Activated CD4-positive, alpha-beta memory T cell treated with anti-CD3 and anti-CD28 coated beads for 36 hours (primary cell): Measurements from ENCODE around the gene TAS2R14. TPM values are rescaled to one million over a fixed set of nuclear protein-coding genes. Genes with fewer than 3 reads are reported as not detected.

Experiments
- CTCF ChIA-PET: fragments of 350-600 bp; sonication (Branson Sonifier 250); formaldehyde crosslinking; loops from one replicate; lab custom pipeline; 2021; ENCODE audit warnings: antibody characterized with exemption, inconsistent platforms; lab: Charles Lee
- POLR2A ChIA-PET: fragments of 350-600 bp; sonication (Branson Sonifier 250); formaldehyde crosslinking; loops from one replicate; lab custom pipeline; 2021; ENCODE audit warnings: antibody characterized with exemption; lab: Charles Lee
- DNase-seq: peaks from one replicate; pipeline ENCODE4 v3.0.0-alpha.2; 2020
- H3K27ac Mint-ChIP-seq: one replicate; pipeline ENCODE4 v1.8.0; 2021; ENCODE audit warnings: mixed read lengths
- H3K27me3 Mint-ChIP-seq: one replicate; pipeline ENCODE4 v1.8.0; 2021; ENCODE audit warnings: mixed read lengths
- H3K36me3 Mint-ChIP-seq: one replicate; pipeline ENCODE4 v1.8.0; 2021; ENCODE audit warnings: mixed read lengths
- H3K4me1 Mint-ChIP-seq: one replicate; pipeline ENCODE4 v1.8.0; 2021; ENCODE audit warnings: low read depth, mixed read lengths
- H3K4me3 Mint-ChIP-seq: one replicate; pipeline ENCODE4 v1.8.0; 2021; ENCODE audit warnings: mild to moderate bottlenecking, mixed read lengths
- H3K9me3 Mint-ChIP-seq: one replicate; pipeline ENCODE4 v1.8.0; 2021; ENCODE audit warnings: mixed read lengths
- intact Hi-C: fragments of 100-400 bp; cut with micrococcal nuclease; formaldehyde crosslinking; loops from one replicate; pipeline ENCODE4 v1.15.1; 2023
- total RNA-seq, 2 experiments: library from RNA; stranded (reverse); gene quantifications; one replicate each; pipeline ENCODE4 v1.2.3, GENCODE V29; 2021

Gene TAS2R14
- total RNA-seq, 2 experiments from 2014 or later = 0.62 to 1.2 TPM

GRCh38 chr12:10952645-10953044 is 13.6 kb upstream of the TAS2R14 start:
- intact Hi-C loops = no loop called here
- POLR2A ChIA-PET = no interaction called here
- DNase-seq = no peak
- Mint-ChIP-seq H3K4me1 (peaks cover 4% of the 10 kb centered on the region), H3K36me3 (peaks cover 6% of the 10 kb centered on the region), H3K27me3 (no peaks in the 10 kb centered on the region), H3K4me3 (no peak overlapping the region), H3K27ac (no peak overlapping the region), H3K9me3 (peaks cover 16% of the 10 kb centered on the region)
- CTCF ChIA-PET = no interaction called here

DNA sequence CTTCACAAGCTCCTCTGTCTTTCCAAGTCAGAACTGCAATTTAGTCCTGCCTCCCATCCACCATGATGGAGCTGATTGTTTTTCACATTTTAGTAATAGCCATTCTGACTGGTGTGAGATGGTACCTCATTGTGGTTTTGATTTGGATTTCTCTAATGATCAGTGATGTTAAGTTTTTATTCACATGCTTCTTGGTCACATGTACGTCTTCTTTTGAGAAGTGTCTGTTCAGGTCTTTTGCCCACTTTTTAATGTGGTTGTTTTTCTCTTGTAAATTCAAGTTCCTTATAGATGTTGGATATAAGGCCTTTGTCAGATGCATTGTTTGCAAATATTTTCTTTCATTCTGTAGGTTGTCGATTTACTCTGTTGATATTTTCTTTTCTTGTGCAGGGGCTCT is 4.1 kb upstream of the TAS2R14 start:
- intact Hi-C loops = no loop called here
- ChIA-PET CTCF (no interaction called here), POLR2A (no interaction called here)
- no peak overlapping the region for H3K4me3 Mint-ChIP-seq
- H3K36me3 Mint-ChIP-seq = no peaks in the 10 kb centered on the region
- no peaks in the 10 kb centered on the region for H3K27me3 Mint-ChIP-seq
- no peak for DNase-seq
- H3K4me1 Mint-ChIP-seq = no peaks in the 10 kb centered on the region
- peaks cover 11% of the 10 kb centered on the region for H3K9me3 Mint-ChIP-seq
- no peak overlapping the region for H3K27ac Mint-ChIP-seq

DNA sequence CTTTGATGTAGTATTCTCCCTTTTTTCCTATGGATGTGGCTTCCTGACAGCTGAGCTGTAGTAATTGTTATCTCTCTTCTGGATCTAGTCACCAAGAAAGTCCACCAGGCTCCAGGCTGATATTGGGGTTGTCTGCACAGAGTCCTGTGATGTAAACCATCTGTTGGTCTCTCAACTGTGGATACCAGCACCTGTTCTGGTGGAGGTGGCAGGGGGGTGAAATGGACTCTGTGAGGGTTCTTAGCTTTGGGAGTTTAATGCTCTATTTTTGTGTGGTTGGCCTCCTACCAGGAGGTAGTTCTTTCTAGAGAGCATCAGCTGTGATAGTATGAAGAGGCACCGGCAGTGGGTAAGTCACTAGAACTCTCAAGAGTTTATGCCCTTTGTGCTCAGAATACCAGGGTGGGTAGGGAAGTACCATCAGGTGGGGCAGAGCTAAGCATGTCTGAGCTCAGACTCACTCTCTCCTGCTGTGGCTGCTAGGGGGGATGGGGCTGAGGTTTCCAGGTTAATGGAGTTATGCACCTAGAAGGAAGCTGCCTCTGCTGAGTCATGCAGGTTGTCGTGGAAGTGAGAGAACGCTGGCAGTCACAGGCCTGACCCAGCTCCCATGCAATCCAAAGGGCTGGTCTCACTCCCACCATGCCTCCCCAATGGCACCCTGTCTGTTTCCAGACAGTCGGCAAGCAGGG is 3.0 kb upstream of the TAS2R14 start:
- H3K27me3 Mint-ChIP-seq = no peaks in the 10 kb centered on the region
- POLR2A ChIA-PET = no interaction called here

GRCh38 chr12:10941369-10941768 is 2.3 kb upstream of the TAS2R14 start:
- no peak overlapping the region for H3K27ac Mint-ChIP-seq
- no peaks in the 10 kb centered on the region for H3K27me3 Mint-ChIP-seq
- H3K9me3 Mint-ChIP-seq = peaks cover 2% of the 10 kb centered on the region
- POLR2A ChIA-PET = no interaction called here
- H3K4me3 Mint-ChIP-seq = no peak overlapping the region
- CTCF ChIA-PET = interaction anchor here (0.6 kb wide), 1 partner anchor 259 kb away, joined by 3 read pairs; no protein-coding TSS in a partner anchor
- H3K36me3 Mint-ChIP-seq = no peaks in the 10 kb centered on the region
- intact Hi-C loops = no loop called here
- no peak for DNase-seq
- H3K4me1 Mint-ChIP-seq = no peaks in the 10 kb centered on the region

More for the DNA sequence above, 3.0 kb upstream of the TAS2R14 start:
- Mint-ChIP-seq H3K4me1 (no peaks in the 10 kb centered on the region), H3K4me3 (no peak overlapping the region), H3K36me3 (no peaks in the 10 kb centered on the region), H3K9me3 (peaks cover 5% of the 10 kb centered on the region), H3K27ac (no peak overlapping the region)
- DNase-seq = no peak
- CTCF ChIA-PET = no interaction called here
- intact Hi-C loops = no loop called here

GRCh38 chr12:10940389-10940788 is 1.3 kb upstream of the TAS2R14 start:
- no peaks in the 10 kb centered on the region for H3K4me1 Mint-ChIP-seq
- H3K9me3 Mint-ChIP-seq = no peaks in the 10 kb centered on the region
- no peak overlapping the region for H3K4me3 Mint-ChIP-seq
- H3K27me3 Mint-ChIP-seq = no peaks in the 10 kb centered on the region
- intact Hi-C loops = no loop called here
- no peaks in the 10 kb centered on the region for H3K36me3 Mint-ChIP-seq
- no peak overlapping the region for H3K27ac Mint-ChIP-seq
- CTCF ChIA-PET = no interaction called here
- DNase-seq = no peak
- POLR2A ChIA-PET = no interaction called here

GRCh38 chr12:10936506-10936905 is 2.6 kb downstream of the TAS2R14 start:
- H3K27ac Mint-ChIP-seq = no peak overlapping the region
- intact Hi-C loops = no loop called here
- H3K9me3 Mint-ChIP-seq = no peaks in the 10 kb centered on the region
- no peak overlapping the region for H3K4me3 Mint-ChIP-seq
- DNase-seq = no peak
- H3K36me3 Mint-ChIP-seq = no peaks in the 10 kb centered on the region
- no peaks in the 10 kb centered on the region for H3K27me3 Mint-ChIP-seq
- H3K4me1 Mint-ChIP-seq = no peaks in the 10 kb centered on the region
- ChIA-PET CTCF (no interaction called here), POLR2A (no interaction called here)

GRCh38 chr12:10928746-10929286 is 10.2 kb downstream of the TAS2R14 start, which contains the start of gene PRH2:
Gene PRH2, plus strand, starts transcription at chr12:10929236. Its CDS starts 38 bp downstream, at chr12:10929274.
- no peaks in the 10 kb centered on the region for H3K9me3 Mint-ChIP-seq
- ChIA-PET POLR2A (no interaction called here), CTCF (interaction anchor here (0.5 kb wide), 1 partner anchor 88 kb away, joined by 3 read pairs; no protein-coding TSS in a partner anchor)

GRCh38 chr12:10926269-10926668 is 12.8 kb downstream of the TAS2R14 start:
- Mint-ChIP-seq H3K27ac (no peak overlapping the region), H3K4me3 (no peak overlapping the region), H3K27me3 (no peaks in the 10 kb centered on the region), H3K36me3 (no peaks in the 10 kb centered on the region), H3K4me1 (no peaks in the 10 kb centered on the region), H3K9me3 (no peaks in the 10 kb centered on the region)
- intact Hi-C loops = no loop called here
- ChIA-PET POLR2A (no interaction called here), CTCF (interaction anchor here (1.2 kb wide), 1 partner anchor 560 kb away, joined by 3 read pairs; no protein-coding TSS in a partner anchor)
- no peak for DNase-seq

More at GRCh38 chr12:10928746-10929286, 10.2 kb downstream of the TAS2R14 start, which contains the start of gene PRH2:
- Mint-ChIP-seq H3K4me3 (no peak within 1 kb of the TSS), H3K4me1 (no peaks in the 10 kb centered on the region), H3K36me3 (no peaks in the 10 kb centered on the region), H3K27ac (no peak within 1 kb of the TSS), H3K27me3 (no peaks in the 10 kb centered on the region)
- no peak for DNase-seq
- intact Hi-C loops = no loop called here

DNA sequence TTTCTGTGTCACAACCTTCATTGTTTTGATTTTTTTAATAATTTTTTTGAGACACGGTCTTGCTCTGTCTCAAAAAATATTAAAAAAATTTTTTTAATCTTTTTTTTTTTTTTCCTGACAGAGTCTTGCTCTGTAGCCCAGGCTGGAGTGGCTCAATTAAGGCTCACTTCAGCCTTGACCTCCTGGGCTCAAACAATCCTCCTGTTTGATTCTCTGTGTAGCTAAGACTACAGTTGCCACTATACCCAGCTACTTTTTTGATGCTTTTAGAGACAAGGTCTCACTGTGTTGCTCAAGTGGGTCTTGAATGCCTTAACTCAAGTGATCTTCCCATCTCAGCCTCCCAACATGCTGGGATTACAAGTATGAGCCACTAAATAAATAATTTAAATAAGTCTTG is 19.3 kb downstream of the TAS2R14 start:
- intact Hi-C loops = no loop called here
- Mint-ChIP-seq H3K27ac (no peak overlapping the region), H3K4me1 (no peaks in the 10 kb centered on the region), H3K4me3 (no peak overlapping the region), H3K9me3 (no peaks in the 10 kb centered on the region), H3K27me3 (no peaks in the 10 kb centered on the region), H3K36me3 (no peaks in the 10 kb centered on the region)
- POLR2A ChIA-PET = no interaction called here
- DNase-seq = no peak
- CTCF ChIA-PET = no interaction called here

GRCh38 chr12:10910380-10910779 is 28.7 kb downstream of the TAS2R14 start:
- peaks cover 3% of the 10 kb centered on the region for H3K36me3 Mint-ChIP-seq
- intact Hi-C loops = no loop called here
- H3K4me1 Mint-ChIP-seq = no peaks in the 10 kb centered on the region
- CTCF ChIA-PET = no interaction called here
- peaks cover 5% of the 10 kb centered on the region for H3K9me3 Mint-ChIP-seq
- H3K4me3 Mint-ChIP-seq = no peak overlapping the region
- no peak for DNase-seq
- POLR2A ChIA-PET = interaction anchor here (0.6 kb wide), 1 partner anchor 22 kb away, joined by 3 read pairs; no protein-coding TSS in a partner anchor
- no peak overlapping the region for H3K27ac Mint-ChIP-seq
- H3K27me3 Mint-ChIP-seq = no peaks in the 10 kb centered on the region

DNA sequence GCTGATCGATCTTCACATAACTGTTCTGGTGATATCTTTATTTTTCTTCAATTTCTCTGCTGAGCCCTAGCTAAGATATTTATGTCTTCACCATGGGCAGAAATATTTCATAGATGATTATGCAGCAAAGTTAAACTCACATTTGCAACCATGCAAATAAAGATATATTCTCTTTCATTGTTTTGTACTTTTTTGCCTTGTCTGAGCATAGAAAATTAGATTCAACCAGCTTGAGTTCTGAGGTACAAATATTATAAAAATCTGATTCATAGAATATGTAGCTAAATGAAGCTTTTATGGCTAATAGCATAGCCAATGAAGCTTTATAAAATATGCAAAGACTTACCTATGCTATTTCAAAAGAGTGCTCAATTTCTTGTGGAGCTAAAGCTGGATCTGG is 29.6 kb downstream of the TAS2R14 start, which contains the start of gene TAS2R13:
Gene TAS2R13, minus strand, starts transcription at position 101 of the 400 bp plus-strand sequence. CDS start 264 bp downstream, outside the sequence.
- Mint-ChIP-seq H3K9me3 (peaks cover 12% of the 10 kb centered on the region), H3K4me3 (no peak within 1 kb of the TSS), H3K36me3 (peaks cover 10% of the 10 kb centered on the region), H3K4me1 (no peaks in the 10 kb centered on the region), H3K27me3 (no peaks in the 10 kb centered on the region), H3K27ac (no peak within 1 kb of the TSS)
- CTCF ChIA-PET = no interaction called here
- DNase-seq = no peak
- POLR2A ChIA-PET = no interaction called here
- intact Hi-C loops = no loop called here

DNA sequence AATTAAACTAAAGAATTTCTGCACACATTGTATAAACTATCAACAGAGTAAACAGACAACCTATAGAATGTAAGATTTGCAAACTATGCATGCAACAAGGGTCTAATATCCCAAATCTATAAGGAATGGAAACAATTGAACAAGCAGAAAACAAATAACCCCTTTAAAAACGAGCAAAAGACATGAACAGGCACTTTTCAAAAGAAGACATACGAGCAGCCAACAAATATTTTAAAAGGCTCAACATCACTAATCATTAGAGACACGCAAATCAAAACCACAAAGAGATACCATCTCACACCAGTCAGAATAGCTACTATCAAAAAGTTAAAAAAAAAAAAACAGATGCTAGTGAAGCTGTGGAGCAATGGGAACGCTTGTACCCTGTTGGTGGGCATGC is 34.4 kb downstream of the TAS2R14 start:
- ChIA-PET POLR2A (no interaction called here), CTCF (no interaction called here)
- no peak for DNase-seq
- H3K27me3 Mint-ChIP-seq = no peaks in the 10 kb centered on the region
- H3K9me3 Mint-ChIP-seq = peaks cover 36% of the 10 kb centered on the region
- peaks cover 24% of the 10 kb centered on the region for H3K36me3 Mint-ChIP-seq
- H3K4me1 Mint-ChIP-seq = no peaks in the 10 kb centered on the region
- H3K4me3 Mint-ChIP-seq = no peak overlapping the region
- H3K27ac Mint-ChIP-seq = no peak overlapping the region
- intact Hi-C loops = no loop called here
